GM21737 (cell line): ENCODE measurements around the gene GALNT12.

Experiments used
- ATAC-seq: cut with Tn5 transposase; IDR thresholded peaks from one replicate; pipeline ENCODE4 v1.9.1; 2021; ENCODE audit warnings: mild to moderate bottlenecking, moderate library complexity; ENCODE audit not compliant: unreplicated experiment

Gene GALNT12

DNA sequence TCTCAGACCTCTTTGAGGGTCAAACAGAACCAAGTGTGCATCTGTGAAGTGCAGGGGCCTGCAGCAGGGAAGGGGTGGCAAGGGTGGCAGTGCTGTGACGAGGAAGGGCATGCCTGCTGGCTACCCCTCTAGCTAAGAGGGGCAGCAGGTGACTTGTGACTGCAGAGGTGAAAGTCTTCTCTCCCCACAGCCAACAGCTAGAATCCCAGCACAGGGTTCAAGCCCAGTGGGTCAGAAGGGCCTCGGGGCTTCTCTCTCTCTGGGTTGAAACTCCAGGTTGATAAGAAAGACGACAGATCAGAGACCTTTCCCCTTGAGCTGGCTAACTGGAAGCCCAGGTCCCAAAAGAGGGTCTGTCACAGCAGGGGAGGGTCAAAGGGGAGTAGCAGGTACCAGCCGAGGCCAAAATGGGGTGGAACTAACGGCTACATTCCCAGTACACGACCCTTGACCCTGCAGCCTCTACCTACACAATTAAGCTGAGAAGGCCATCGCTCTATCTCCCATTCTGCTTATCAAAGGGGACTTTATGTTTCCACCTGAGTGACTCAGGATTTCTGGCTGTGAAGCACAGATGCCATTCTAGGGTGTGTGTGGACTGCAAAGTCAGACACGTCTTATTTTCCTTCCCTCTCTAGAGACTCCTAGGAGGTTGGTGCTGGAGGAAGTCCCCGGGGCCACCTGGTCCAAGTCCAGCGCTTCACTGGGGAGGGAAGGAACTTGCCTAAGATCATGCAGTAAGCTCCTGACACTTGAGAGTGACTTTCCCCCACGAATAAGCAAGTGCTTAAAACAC is 25.7 kb upstream of the GALNT12 start:
- no peak for ATAC-seq

DNA sequence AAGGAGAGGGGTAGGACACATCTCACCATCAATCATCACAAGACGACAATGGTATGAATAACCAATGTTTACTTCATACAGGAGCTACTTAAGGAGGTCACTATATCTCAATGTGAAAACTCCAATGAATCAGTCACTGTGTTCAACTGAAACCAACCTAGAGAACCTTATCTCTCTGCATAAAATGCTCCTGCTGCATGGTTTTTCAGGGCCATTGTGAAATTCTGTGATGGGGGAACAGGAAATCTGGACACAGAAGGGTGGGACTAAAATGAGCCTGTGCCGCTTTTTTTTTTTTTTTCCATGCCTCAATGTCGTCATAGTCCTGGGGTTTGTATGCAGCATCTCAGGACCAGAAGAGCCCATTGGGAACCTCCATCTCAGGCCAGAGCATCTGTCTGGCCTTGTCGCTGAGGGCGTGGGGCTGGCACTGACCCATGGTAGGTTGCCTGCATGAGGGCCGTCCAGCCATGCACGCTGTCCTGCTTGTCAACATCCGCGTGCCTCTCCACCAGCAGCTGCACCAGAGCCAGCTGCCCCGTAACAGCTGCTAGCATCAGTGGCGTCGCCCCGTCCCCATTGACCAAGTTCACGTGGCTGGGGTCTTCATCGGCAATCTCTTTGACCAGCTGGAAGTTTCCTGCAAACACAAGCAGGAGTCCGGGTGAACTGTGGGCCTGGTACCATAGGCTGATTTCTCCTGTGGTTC is 23.8 kb upstream of the GALNT12 start:
- no peak for ATAC-seq

- ATAC-seq = no peak
These were observed 22.4 kb upstream of the GALNT12 start for GRCh38 chr9:98784831-98785806.

DNA sequence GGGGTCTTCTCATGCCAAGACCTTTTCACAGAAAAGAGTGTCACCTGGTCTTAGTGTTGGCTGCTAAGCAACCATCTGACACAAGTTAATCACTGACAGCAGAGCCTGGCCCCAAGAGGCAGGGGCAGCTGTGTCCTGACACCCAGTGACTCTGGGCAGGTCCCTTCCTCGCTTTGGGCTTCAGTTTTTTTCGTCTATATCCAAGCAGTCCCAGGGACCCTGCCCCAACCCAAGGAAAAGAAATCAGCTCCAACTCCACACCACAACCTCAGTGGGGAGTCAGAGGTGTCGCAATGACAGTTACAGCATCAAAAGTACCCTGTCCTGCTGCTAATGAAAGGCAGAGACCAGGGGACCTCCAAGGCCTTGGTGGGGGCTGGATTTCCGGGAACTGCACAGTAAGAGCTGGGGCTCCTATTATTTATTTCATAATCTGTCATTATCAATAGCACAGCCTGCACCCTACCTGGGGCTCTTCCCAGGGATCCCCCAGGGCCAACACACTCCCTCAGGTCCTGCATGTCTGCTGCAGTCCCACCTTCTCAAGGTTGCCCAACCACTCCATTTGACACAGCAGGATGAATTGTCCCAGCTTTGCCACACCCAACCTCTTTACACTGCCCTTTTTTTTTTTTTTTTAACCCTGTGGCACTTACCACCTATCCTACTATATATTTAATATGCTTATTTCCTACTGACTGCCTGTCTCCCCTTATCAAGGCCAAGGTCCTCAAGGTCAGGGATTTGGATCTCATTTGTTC is 20.5 kb upstream of the GALNT12 start:
- no peak for ATAC-seq

- ATAC-seq = no peak
These were observed 19.6 kb upstream of the GALNT12 start for GRCh38 chr9:98787766-98788335.

DNA sequence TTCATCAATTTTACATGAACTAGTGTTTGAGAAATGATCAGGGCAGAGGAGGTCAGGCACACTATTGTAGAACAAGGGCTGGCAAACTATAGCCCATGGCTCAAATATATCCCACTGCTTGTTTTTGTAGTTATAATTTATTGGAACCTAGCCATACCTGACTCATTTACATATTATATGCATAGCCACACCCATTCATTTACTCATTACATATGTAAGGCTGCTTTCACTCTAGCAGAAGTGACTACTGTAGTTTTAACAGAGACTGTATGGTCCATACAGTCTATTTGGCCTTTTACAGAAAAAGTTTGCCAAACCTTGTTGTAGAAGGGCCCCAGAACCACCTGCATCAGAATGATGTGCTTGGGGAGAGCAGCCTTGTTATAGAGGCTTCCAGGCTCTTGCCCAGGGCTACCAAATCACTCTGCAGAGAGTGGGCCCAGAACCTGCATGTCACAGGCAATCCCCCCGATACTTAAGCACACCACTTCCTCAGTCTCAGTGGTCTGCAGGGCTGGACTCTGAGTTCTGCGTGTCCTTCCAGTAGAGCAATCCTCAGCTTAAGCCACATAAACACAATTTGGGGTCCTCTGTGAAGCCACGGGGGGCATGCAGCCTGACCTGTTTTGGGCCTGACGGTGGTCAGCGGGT is 17.9 kb upstream of the GALNT12 start:
- ATAC-seq = no peak

- no peak for ATAC-seq
These were observed 17.2 kb upstream of the GALNT12 start for GRCh38 chr9:98790134-98790841.

DNA sequence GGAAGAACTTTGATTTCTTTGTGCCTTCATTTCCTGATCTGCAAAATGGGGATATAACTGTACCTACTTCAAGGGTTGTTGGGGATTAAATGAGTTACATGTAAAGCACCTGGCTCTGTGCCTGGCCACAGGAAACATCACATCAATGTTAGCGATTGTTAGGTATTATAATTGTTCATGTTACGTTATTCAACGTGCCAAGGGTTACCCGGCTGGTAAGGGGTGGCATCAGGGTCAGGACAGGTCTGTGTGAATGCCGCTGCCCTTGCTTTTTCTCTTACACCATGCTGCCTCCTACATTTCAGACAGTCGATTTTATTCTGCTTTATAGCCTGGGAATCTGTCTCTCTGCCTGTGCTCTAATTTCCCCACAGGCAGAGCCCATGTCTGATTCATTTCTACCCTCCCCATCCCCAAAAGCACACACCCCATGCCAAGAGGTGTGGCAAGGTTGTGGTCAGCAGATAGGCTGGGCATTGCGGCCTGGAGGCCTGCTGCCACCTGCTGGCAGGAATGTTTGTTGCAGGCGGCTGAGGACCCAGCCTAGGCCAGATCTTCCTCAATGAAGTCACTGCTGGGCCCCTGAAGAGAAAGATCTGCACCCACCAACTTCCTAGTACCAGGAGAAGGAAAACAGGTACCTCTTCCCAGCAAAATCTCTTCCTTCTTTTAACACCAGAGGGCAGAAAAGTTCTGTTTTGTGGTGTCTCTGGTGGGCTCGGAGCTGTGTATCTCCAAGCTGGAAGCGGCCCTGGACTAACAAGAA is 16.4 kb upstream of the GALNT12 start:
- ATAC-seq = peak; percentile 57

DNA sequence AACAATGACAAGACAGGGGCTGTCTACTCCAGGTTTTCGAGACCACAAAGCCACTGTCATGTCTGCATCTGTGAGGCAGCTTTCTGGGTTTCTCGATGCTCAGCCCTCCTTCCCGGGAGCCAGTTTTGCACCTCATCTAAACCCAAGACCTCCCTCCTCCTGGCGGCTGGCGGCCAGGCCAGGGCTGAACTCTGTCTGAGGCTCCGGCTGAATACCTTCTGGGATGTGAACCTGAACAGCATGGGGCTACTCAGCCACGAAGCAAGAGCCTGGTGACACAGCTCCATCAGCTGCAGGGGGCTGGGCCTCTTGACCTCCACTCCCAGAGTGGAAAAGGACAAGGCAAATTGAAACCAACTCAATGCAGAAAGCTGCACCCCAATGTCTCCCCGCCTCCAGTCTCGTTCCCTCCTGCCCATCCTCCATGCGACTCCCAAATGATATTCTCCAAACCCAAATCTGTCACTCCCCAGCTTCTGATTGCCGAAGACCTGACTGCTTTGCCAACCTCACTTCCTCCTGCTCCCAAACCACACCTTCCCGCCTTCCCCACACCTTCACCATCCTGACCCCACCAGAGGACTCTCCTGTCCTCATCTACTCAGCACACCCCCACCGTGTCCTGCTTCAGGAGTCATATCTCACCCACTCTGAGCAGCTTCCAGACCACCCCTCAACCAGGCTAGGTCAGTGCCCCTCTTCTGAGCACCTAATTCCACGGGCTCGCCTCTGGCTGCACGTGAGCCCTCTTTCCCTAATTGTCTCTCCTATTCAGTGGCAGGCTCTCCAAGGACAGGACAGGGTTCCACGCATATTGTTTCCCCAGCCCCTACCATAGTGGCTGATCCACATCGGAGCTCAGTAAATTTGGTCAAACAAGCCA is 15.6 kb upstream of the GALNT12 start:
- no peak for ATAC-seq

GRCh38 chr9:98793031-98793430 is 14.4 kb upstream of the GALNT12 start:
- no peak for ATAC-seq

- ATAC-seq = no peak
These were observed 12.7 kb upstream of the GALNT12 start for GRCh38 chr9:98794802-98795201.

- ATAC-seq = no peak
These were observed 12.0 kb upstream of the GALNT12 start for GRCh38 chr9:98795295-98795955.

GRCh38 chr9:98795970-98796363 is 11.5 kb upstream of the GALNT12 start:
- ATAC-seq = peak; percentile 18

DNA sequence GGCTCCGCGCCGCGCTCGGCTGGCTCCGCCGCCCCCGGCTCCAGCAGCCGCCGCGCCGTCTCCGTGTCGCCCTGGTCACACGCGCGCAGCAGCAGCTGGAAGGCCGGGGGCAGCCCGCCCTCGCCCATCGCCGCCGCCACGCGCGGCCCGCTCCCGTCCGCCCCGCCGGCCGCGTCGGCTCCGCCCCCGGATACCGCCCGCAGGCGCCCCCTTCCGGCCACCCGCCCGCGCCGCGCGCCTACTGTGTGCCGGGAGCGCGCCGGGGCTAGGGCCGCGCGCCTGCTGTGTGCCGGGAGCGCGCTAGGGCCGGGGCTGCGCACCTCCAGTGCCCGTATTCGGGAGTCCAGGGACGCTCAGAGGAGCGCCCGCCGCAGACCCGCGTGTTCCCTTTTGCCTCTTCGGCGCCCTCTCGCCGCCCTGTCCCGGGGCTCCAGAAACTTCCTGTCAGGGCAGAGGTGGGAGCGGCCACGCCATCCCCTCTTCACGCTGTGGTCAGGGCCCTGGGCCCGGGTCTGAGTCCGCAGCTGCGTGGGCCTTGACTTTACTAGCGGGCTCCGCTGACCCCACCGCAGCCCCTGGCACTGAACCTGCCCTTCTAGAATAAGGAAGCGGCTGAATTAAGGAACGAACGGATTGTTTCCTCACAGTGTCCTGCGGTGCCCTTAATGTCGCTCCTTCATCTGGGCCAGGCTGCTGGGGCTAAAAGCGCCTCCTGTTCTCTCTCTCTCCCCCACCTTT is 10.9 kb upstream of the GALNT12 start, which contains the start of gene ANKS6:
ANKS6 (minus strand) TSS at position 192 of the 738 bp plus-strand sequence; CDS start at position 128, 64 bp downstream.
- peak; percentile 95 for ATAC-seq

DNA sequence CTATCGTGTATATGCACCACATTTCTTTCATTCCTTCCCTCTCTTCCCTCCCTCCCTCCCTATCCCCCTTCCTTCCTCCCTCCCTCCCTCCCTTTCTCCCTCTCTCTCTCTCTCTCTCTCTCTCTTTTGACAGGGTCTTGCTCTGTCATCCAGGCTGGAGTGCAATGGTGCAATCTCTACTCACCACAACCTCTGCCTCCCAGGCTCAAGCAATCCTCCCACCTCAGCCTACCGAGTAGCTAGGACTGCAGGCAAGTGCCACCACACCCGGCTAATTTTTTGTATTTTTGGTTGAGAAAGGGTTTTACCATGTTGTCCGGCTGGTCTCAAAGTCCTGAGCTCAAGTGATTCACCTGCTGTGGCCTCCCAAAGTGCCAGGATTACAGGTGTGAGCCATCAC is 10.0 kb upstream of the GALNT12 start:
- no peak for ATAC-seq

- ATAC-seq = no peak
These were observed 9.2 kb upstream of the GALNT12 start for GRCh38 chr9:98798254-98798653.
